ENCODE data around the gene SMG5. TPM values are rescaled to one million over a fixed set of nuclear protein-coding genes. Genes with fewer than 3 reads are reported as not detected.

SMG5 gene
- total RNA-seq, 1 experiment from 2014 or later, result 103 TPM

- no peak overlapping the region for H2BK5ac ChIP-seq (ENCODE audit: insufficient read length, low read length)
- no peaks in the 10 kb centered on the region for H3K4me1 ChIP-seq (ENCODE audit: insufficient read depth, low read length)
- Mint-ChIP-seq H3K36me3 (ENCODE audit: insufficient read depth in 1 of 3, low read depth in 3 of 3) (peaks cover 20 to 57% (median 51%) of the 10 kb centered on the region in 3 experiments), H3K9me3 (no peaks in the 10 kb centered on the region), H3K27me3 (ENCODE audit: low read depth) (no peaks in the 10 kb centered on the region), H3K27ac (peak overlapping the region in 1 of 3 experiments; percentile 51; a peak in 3 of 7 replicates), H3K4me3 (peak overlapping the region in 1 of 2 experiments; percentile 23; a peak in 1 of 5 replicates), H3K4me1 (peaks cover 5 to 6% of the 10 kb centered on the region in 2 experiments)
- no peak overlapping the region for H3K56ac ChIP-seq (ENCODE audit: insufficient read length, low read depth, low read length)
- no peak overlapping the region for H4K8ac ChIP-seq (replicated peaks; ENCODE audit: insufficient read length, low read depth, low read length)
- no peak overlapping the region for H3K4ac ChIP-seq (ENCODE audit: low read depth, low read length)
- no peak overlapping the region for H2BK12ac ChIP-seq (ENCODE audit: insufficient read length, low read depth, low read length)
- no peak overlapping the region for H2BK20ac ChIP-seq (ENCODE audit: low read depth, low read length, poor library complexity, severe bottlenecking)
- no peak overlapping the region for H2AFZ ChIP-seq (ENCODE audit: low read length)
- no peak for TF ChIP-seq CTCF (conservative IDR thresholded peaks at IDR 0.05)
- no peaks in the 10 kb centered on the region for H3K9me3 ChIP-seq (ENCODE audit: control insufficient read depth, low read depth, low read length)
- no peak overlapping the region for H3K27ac ChIP-seq (ENCODE audit: insufficient read length, low read depth, low read length)
- no peak overlapping the region for H3K14ac ChIP-seq (ENCODE audit: insufficient read depth, low read length)
- H3K18ac ChIP-seq (ENCODE audit: insufficient read length, low read depth, low read length), result no peak overlapping the region
- H4K5ac ChIP-seq (ENCODE audit: insufficient read length, low read depth, low read length), result no peak overlapping the region
- no peak overlapping the region for H2BK120ac ChIP-seq (ENCODE audit: low read depth, low read length, poor library complexity, severe bottlenecking)
- H3K23ac ChIP-seq (ENCODE audit: insufficient read length, low read depth, low read length), result no peak overlapping the region
- H2AK5ac ChIP-seq (ENCODE audit: insufficient read length, low read length), result no peak overlapping the region
- WGBS (ENCODE audit: extremely low coverage, insufficient read length, low lambda C conversion rate), result no CpG with 5 or more reads among the region's 11 CpGs
- H4K91ac ChIP-seq (ENCODE audit: insufficient read length, low read depth, low read length), result no peak overlapping the region
- no peaks in the 10 kb centered on the region for H3K79me1 ChIP-seq (ENCODE audit: insufficient read depth, low read depth, low read length, poor library complexity, severe bottlenecking)
- no peak overlapping the region for H2BK15ac ChIP-seq (ENCODE audit: low read depth, low read length)
- no peak overlapping the region for H3K4me2 ChIP-seq (ENCODE audit: insufficient read depth, insufficient read length, low read length)
- H4K20me1 ChIP-seq (ENCODE audit: control insufficient read depth, insufficient read depth, insufficient read length), result no peaks in the 10 kb centered on the region
- H3K9ac ChIP-seq (ENCODE audit: extremely low read depth, insufficient read length, low read length), result no peak overlapping the region
- no peaks in the 10 kb centered on the region for H3K23me2 ChIP-seq (ENCODE audit: insufficient read length, low read depth, low read length, poor library complexity, severe bottlenecking)
- no peaks in the 10 kb centered on the region; the same call in 1 of the 2 replicates for H3K27me3 ChIP-seq (ENCODE audit: insufficient read depth, low read length)
- no peak overlapping the region for H3T11ph ChIP-seq (ENCODE audit: low read length)
- no peak for DNase-seq
- H3K79me2 ChIP-seq (ENCODE audit: insufficient read depth, low read length), result no peaks in the 10 kb centered on the region
These were observed 52.7 kb downstream of the SMG5 start for GRCh38 chr1:156229809-156230472.
